Measurements from ENCODE around the gene TMEM106C.

Gene TMEM106C

DNA sequence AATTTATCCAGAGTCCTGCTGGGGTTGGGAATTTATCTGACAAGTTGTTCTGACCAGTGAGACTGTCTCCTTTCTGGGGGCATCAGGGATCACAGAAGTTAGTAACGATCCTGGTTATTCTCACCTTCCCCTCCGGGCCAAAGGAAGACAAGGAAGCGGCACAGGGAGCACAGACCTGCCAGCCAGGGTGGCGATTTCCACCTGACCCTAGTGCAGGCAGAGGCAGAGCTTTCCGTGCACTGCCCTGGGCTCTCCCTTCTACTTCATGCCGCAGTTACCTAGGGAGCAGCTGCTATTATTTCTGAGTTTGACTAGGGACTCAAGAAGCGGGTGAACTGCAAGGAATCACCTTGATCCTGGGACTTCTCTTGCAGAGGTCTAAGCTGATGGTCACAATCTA is 7.4 kb downstream of the TMEM106C start:
- Histone ChIP-seq H3K27me3 (ENCODE audit: control insufficient read depth, insufficient read depth, low read length) (no peaks in the 10 kb centered on the region), H3K9ac (no peak overlapping the region), H3K4me1 (no peaks in the 10 kb centered on the region), H3K4me2 (ENCODE audit: low read length) (no peak overlapping the region), H3K36me3 (ENCODE audit: control insufficient read depth, insufficient read depth, low read length) (no peaks in the 10 kb centered on the region), H2AFZ (no peak overlapping the region), H3K9me3 (ENCODE audit: control insufficient read depth, low read length) (no peaks in the 10 kb centered on the region), H3K4me3 (ENCODE audit: low read depth, low read length) (no peak overlapping the region), H3K79me2 (no peaks in the 10 kb centered on the region), H3K27ac (no peak overlapping the region)
- TF ChIP-seq, protein P1, sequence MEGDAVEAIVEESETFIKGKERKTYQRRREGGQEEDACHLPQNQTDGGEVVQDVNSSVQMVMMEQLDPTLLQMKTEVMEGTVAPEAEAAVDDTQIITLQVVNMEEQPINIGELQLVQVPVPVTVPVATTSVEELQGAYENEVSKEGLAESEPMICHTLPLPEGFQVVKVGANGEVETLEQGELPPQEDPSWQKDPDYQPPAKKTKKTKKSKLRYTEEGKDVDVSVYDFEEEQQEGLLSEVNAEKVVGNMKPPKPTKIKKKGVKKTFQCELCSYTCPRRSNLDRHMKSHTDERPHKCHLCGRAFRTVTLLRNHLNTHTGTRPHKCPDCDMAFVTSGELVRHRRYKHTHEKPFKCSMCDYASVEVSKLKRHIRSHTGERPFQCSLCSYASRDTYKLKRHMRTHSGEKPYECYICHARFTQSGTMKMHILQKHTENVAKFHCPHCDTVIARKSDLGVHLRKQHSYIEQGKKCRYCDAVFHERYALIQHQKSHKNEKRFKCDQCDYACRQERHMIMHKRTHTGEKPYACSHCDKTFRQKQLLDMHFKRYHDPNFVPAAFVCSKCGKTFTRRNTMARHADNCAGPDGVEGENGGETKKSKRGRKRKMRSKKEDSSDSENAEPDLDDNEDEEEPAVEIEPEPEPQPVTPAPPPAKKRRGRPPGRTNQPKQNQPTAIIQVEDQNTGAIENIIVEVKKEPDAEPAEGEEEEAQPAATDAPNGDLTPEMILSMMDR (IDR thresholded peaks at IDR 0.05), result no peak

DNA sequence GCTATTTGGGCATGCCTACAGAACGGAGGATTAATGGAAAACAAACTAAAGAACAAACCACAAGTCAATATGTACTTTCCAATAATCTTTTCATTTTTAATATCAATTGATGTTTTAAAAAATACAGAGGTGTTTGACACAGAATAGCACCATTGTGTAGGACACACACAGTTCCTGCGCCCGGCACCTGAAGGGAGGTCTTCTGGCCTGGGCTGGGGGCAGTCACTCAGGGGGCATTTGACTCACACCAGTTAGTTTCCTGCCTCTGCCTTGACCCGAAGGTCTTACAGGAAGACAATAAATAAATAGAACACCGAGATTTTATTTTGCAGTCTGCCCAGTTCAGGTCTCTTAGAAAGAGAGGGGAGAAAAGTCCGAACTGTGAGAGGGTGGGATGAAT is 9.5 kb downstream of the TMEM106C start:
- Histone ChIP-seq H3K27me3 (ENCODE audit: control insufficient read depth, insufficient read depth, low read length) (no peaks in the 10 kb centered on the region), H3K4me1 (no peaks in the 10 kb centered on the region), H3K9ac (no peak overlapping the region), H3K79me2 (no peaks in the 10 kb centered on the region), H3K36me3 (ENCODE audit: control insufficient read depth, insufficient read depth, low read length) (no peaks in the 10 kb centered on the region), H2AFZ (no peak overlapping the region), H3K9me3 (ENCODE audit: control insufficient read depth, low read length) (no peaks in the 10 kb centered on the region), H3K4me2 (ENCODE audit: low read length) (no peak overlapping the region), H3K4me3 (ENCODE audit: low read depth, low read length) (no peak overlapping the region), H3K27ac (no peak overlapping the region)
- TF ChIP-seq, protein P1 (IDR thresholded peaks at IDR 0.05), result no peak

DNA sequence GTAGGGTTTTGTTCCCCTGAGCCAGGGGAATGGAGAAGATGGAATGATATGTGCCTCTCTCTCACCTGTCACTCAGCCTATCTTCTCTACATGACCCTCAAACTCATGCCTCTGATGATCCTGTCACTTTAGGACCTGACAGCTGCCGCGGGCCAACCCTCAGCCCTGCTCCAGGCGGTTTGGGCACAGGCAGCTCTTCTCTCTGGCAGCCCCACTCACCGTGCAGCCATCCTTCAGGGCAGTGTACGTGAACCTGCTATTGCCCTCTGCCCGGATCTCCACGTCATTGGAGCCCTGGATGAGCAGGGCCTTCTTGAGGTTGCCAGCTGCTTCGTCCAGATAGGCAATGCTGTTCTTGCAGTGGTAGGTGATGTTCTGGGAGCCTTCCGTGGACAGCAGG is 10.5 kb downstream of the TMEM106C start:
- no peak overlapping the region for H2AFZ ChIP-seq
- H3K36me3 ChIP-seq (ENCODE audit: control insufficient read depth, insufficient read depth, low read length), result no peaks in the 10 kb centered on the region
- no peaks in the 10 kb centered on the region for H3K79me2 ChIP-seq
- no peaks in the 10 kb centered on the region for H3K9me3 ChIP-seq (ENCODE audit: control insufficient read depth, low read length)
- no peak overlapping the region for H3K9ac ChIP-seq
- H3K27me3 ChIP-seq (ENCODE audit: control insufficient read depth, insufficient read depth, low read length), result no peaks in the 10 kb centered on the region
- no peak overlapping the region for H3K4me3 ChIP-seq (ENCODE audit: low read depth, low read length)
- TF ChIP-seq, protein P1 (IDR thresholded peaks at IDR 0.05), result no peak
- H3K4me2 ChIP-seq (ENCODE audit: low read length), result no peak overlapping the region
- no peaks in the 10 kb centered on the region for H3K4me1 ChIP-seq
- H3K27ac ChIP-seq, result no peak overlapping the region

DNA sequence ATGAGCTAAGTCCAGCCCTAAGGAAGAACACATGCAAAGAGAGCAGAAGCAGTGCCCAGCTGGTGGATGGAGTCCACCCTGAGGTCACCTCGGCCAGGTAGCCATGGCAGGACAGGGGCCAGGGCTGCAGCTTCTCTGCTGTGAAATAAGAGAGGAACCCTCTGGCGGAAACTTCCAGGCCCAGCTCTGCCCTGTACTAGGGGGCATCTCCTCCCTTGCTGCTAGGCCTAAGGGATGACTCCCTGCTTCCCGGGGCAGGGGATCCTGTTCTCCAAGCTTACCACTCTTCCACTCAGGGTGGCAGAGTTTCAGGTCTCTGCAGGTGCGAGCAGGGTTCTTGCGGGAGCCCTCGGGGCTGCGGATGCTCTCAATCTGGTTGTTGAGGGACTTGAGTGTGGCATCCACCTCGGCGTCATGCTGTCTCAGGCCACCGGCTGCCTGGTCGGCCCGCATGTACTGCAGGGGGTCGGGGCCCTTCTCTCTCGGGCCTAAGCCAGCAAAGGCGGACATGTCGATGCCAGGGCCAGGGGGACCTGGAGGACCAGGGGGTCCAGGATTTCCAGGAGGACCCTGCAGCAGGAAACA is 11.7 kb downstream of the TMEM106C start:
- TF ChIP-seq, protein P1 (IDR thresholded peaks at IDR 0.05), result no peak
- Histone ChIP-seq H3K27me3 (ENCODE audit: control insufficient read depth, insufficient read depth, low read length) (no peaks in the 10 kb centered on the region), H3K9ac (no peak overlapping the region), H3K36me3 (ENCODE audit: control insufficient read depth, insufficient read depth, low read length) (no peaks in the 10 kb centered on the region), H3K4me1 (no peaks in the 10 kb centered on the region), H3K4me3 (ENCODE audit: low read depth, low read length) (no peak overlapping the region), H3K79me2 (no peaks in the 10 kb centered on the region), H3K4me2 (ENCODE audit: low read length) (no peak overlapping the region), H2AFZ (no peak overlapping the region), H3K27ac (no peak overlapping the region), H3K9me3 (ENCODE audit: control insufficient read depth, low read length) (no peaks in the 10 kb centered on the region)

- no peaks in the 10 kb centered on the region for H3K9me3 ChIP-seq (ENCODE audit: control insufficient read depth, low read length)
- H2AFZ ChIP-seq, result no peak overlapping the region
- no peak overlapping the region for H3K4me2 ChIP-seq (ENCODE audit: low read length)
- H3K79me2 ChIP-seq, result no peaks in the 10 kb centered on the region
- no peak overlapping the region for H3K27ac ChIP-seq
- H3K36me3 ChIP-seq (ENCODE audit: control insufficient read depth, insufficient read depth, low read length), result no peaks in the 10 kb centered on the region
- H3K4me1 ChIP-seq, result no peaks in the 10 kb centered on the region
- H3K9ac ChIP-seq, result no peak overlapping the region
- H3K4me3 ChIP-seq (ENCODE audit: low read depth, low read length), result no peak overlapping the region
- H3K27me3 ChIP-seq (ENCODE audit: control insufficient read depth, insufficient read depth, low read length), result no peaks in the 10 kb centered on the region
- TF ChIP-seq, protein P1 (IDR thresholded peaks at IDR 0.05), result no peak
These were observed 12.4 kb downstream of the TMEM106C start for GRCh38 chr12:47975816-47976215.

All from parathyroid adenoma (tissue), 2 donors.